OCI-LY3 (cell line): ENCODE results near the gene COMMD3.

Source experiments
- H2AFZ ChIP-seq: fragments of 200-600, 300-600 bp; shearing (Covaris generic); 2 replicates; pipeline ENCODE4 v1.6.0; 2014; ENCODE audit warnings: antibody characterized with exemption, low read depth, low read length
- H3K27ac ChIP-seq: fragments of 200-600, 300-600 bp; sonication (generic); 2 replicates; pipeline ENCODE4 v1.5.1; 2014; ENCODE audit warnings: mild to moderate bottlenecking, low read length, moderate library complexity, mixed read lengths
- H3K27me3 ChIP-seq: fragments of 200-600, 300-600 bp; sonication (generic); 2 replicates; pipeline ENCODE4 v1.6.1; 2014; ENCODE audit warnings: low read depth, low read length, mixed read lengths
- H3K36me3 ChIP-seq: fragments of 200-600, 300-600 bp; sonication (generic); replicated peaks from 2 replicates; pipeline ENCODE3; 2014; ENCODE audit warnings: low read depth, low read length, mixed read lengths
- H3K4me1 ChIP-seq: fragments of 300-600, 200-600 bp; sonication (generic); 2 replicates; pipeline ENCODE4 v1.6.1; 2014; ENCODE audit warnings: low read length, mixed read lengths
- H3K4me2 ChIP-seq: fragments of 200-600, 300-600 bp; sonication (generic); 2 replicates; pipeline ENCODE4 v1.6.1; 2014; ENCODE audit warnings: low read length, mixed read lengths
- H3K4me3 ChIP-seq: fragments of 300-600, 200-600 bp; sonication (generic); 2 replicates; pipeline ENCODE4 v1.5.1; 2014; ENCODE audit warnings: antibody characterized with exemption, mild to moderate bottlenecking, low read length, moderate library complexity
- H3K79me2 ChIP-seq: fragments of 300-600, 200-600 bp; shearing (Covaris generic); 2 replicates; pipeline ENCODE4 v1.6.1; 2014; ENCODE audit warnings: mild to moderate bottlenecking, low read length, mixed read lengths
- H3K9ac ChIP-seq: fragments of 300-600, 200-600 bp; shearing (Covaris generic); 2 replicates; pipeline ENCODE4 v1.6.0; 2014; ENCODE audit warnings: mild to moderate bottlenecking, low read length, moderate library complexity
- H3K9me3 ChIP-seq: fragments of 200-600, 300-600 bp; shearing (Covaris generic); 2 replicates; pipeline ENCODE4 v1.6.1; 2014; ENCODE audit warnings: low read length, mixed read lengths; ENCODE audit not compliant: insufficient read depth
- H4K20me1 ChIP-seq: fragments of 200-600, 300-600 bp; sonication (generic); 2 replicates; pipeline ENCODE4 v1.6.1; 2016; ENCODE audit warnings: low read length, mixed read lengths; ENCODE audit not compliant: insufficient read depth
- EZH2phosphoT487 ChIP-seq: fragments of 200-600 bp; shearing (Covaris generic); IDR thresholded peaks from 2 replicates; pipeline ENCODE4 v1.6.1; 2018; ENCODE audit warnings: antibody characterized with exemption, mixed run types, low read depth
- TF ChIP-seq, protein P1 (sequence below): fragments of 200-600, 300-600 bp; sonication (generic); IDR thresholded peaks from 2 replicates; pipeline ENCODE4 v1.5.1; 2014; ENCODE audit warnings: antibody characterized with exemption, low read length, low read depth

Gene COMMD3

DNA sequence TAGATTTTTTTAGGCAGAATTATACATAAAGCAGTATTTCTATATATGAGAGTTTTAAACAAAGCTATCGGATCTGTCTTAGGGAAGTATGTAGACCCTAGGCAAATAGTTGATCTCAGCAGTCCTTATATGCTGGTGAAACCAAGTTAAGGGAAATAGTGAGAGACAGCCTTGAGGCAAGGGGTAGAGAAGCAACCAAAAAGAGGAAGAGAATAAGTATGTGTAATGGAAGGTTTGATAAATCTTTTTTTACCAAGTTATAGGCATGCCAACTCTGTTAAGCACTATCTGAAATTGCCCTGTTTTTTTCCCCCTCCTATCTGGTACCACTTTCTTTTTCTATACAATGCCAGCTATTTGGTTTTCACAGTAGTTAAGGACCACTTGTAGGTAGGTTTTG lies 49.0 kb downstream of the COMMD3 start:
- H3K79me2 ChIP-seq = no peaks in the 10 kb centered on the region
- H3K4me1 ChIP-seq = peaks cover 39% of the 10 kb centered on the region
- H3K9me3 ChIP-seq = no peaks in the 10 kb centered on the region
- H3K4me2 ChIP-seq = peak overlapping the region; percentile 64
- H3K9ac ChIP-seq = no peak overlapping the region
- peak overlapping the region; percentile 37 for H3K4me3 ChIP-seq
- H2AFZ ChIP-seq = no peak overlapping the region
- H4K20me1 ChIP-seq = no peaks in the 10 kb centered on the region
- no peaks in the 10 kb centered on the region for H3K27me3 ChIP-seq
- TF ChIP-seq, protein P1, sequence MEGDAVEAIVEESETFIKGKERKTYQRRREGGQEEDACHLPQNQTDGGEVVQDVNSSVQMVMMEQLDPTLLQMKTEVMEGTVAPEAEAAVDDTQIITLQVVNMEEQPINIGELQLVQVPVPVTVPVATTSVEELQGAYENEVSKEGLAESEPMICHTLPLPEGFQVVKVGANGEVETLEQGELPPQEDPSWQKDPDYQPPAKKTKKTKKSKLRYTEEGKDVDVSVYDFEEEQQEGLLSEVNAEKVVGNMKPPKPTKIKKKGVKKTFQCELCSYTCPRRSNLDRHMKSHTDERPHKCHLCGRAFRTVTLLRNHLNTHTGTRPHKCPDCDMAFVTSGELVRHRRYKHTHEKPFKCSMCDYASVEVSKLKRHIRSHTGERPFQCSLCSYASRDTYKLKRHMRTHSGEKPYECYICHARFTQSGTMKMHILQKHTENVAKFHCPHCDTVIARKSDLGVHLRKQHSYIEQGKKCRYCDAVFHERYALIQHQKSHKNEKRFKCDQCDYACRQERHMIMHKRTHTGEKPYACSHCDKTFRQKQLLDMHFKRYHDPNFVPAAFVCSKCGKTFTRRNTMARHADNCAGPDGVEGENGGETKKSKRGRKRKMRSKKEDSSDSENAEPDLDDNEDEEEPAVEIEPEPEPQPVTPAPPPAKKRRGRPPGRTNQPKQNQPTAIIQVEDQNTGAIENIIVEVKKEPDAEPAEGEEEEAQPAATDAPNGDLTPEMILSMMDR = no peak
- no peak for TF ChIP-seq EZH2phosphoT487
- H3K27ac ChIP-seq = peak overlapping the region; percentile 34; the same call in 1 of the 2 replicates
- no peaks in the 10 kb centered on the region for H3K36me3 ChIP-seq

DNA sequence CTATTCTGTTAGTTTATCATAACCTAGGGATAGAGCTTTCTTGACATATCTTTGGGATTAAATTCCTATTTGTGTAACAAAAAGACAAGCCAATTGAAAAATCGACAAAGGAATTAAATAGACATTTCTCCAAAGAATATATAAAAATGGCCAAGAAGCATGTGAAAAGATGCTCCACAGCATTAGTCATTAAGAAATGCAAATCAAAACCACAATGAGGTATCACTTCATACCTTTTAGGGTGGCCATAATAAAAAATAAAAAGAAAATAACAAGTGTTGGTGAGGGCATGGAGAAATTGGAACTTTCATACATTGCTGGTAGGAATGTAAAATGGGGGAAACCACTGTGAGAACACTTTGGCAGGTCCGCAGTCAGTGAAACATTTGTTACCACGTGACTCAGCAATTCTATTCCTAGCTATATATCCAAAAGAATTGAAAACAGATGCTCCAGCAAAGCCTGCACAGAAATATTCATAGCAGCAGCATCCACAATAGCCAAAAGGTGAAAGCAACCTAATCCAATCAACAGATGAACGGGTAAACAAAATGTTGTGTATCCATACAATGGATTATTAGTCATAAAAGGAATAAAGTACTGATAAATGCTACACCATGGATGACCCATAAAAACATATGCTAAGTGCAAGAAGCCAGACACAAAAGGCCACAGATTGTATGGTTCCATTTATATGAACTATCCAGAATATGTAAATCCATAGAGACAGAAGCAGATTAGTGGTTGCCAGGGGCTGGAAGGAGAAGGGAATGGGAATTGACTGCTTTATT lies 49.7 kb downstream of the COMMD3 start:
- Histone ChIP-seq H3K27ac (peak overlapping the region; percentile 34; the same call in 1 of the 2 replicates), H3K36me3 (no peaks in the 10 kb centered on the region), H3K27me3 (no peaks in the 10 kb centered on the region), H4K20me1 (no peaks in the 10 kb centered on the region), H3K9ac (no peak overlapping the region), H3K4me3 (peak overlapping the region; percentile 37), H3K79me2 (no peaks in the 10 kb centered on the region), H2AFZ (no peak overlapping the region), H3K4me1 (peaks cover 41% of the 10 kb centered on the region), H3K9me3 (no peaks in the 10 kb centered on the region), H3K4me2 (peak overlapping the region; percentile 64)
- TF ChIP-seq, protein P1 = no peak
- no peak for TF ChIP-seq EZH2phosphoT487

DNA sequence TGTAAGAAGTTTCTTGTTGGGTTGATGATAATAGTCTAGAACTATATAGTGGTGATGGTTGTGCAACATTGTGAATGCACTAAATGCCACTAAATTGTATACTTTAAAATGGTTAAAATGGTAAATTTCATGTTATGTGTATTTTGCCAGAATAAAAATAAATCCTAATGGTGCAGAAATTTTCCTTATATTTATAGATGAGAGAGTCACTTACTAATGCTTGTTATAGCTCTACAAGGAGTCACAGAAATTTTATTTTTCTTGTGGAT lies 50.2 kb downstream of the COMMD3 start:
- Histone ChIP-seq H3K9ac (no peak overlapping the region), H3K4me2 (no peak overlapping the region), H3K27me3 (no peaks in the 10 kb centered on the region), H3K36me3 (no peaks in the 10 kb centered on the region), H3K4me1 (peaks cover 41% of the 10 kb centered on the region), H3K79me2 (no peaks in the 10 kb centered on the region), H3K27ac (no peak overlapping the region), H3K4me3 (no peak overlapping the region), H3K9me3 (no peaks in the 10 kb centered on the region), H4K20me1 (no peaks in the 10 kb centered on the region), H2AFZ (no peak overlapping the region)
- TF ChIP-seq, protein P1 = no peak
- TF ChIP-seq EZH2phosphoT487 = no peak

DNA sequence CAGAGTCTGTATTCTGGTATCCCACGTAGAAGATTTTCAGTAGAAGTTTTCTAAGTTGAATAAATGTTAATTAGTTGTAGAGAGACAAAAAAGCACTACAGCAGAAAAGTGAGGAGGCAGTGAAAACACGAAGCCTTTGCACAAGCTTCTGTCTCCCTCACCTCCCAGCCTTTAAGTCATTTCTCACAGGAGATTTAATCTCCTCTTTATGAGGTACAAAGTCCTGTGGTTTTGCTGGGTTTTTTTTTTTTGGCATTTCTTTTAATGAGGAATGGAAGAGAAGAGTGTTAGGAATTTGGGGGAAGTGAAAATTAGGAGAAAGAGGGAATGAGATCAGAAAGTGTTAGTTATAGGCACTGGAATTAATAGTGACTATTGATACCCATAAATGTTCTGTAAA lies 50.6 kb downstream of the COMMD3 start:
- Histone ChIP-seq H3K27me3 (no peaks in the 10 kb centered on the region), H3K27ac (no peak overlapping the region), H2AFZ (no peak overlapping the region), H3K4me3 (no peak overlapping the region), H3K9me3 (no peaks in the 10 kb centered on the region), H3K4me1 (peaks cover 41% of the 10 kb centered on the region), H3K4me2 (no peak overlapping the region), H3K79me2 (no peaks in the 10 kb centered on the region), H4K20me1 (no peaks in the 10 kb centered on the region), H3K9ac (no peak overlapping the region), H3K36me3 (no peaks in the 10 kb centered on the region)
- TF ChIP-seq EZH2phosphoT487 = no peak
- TF ChIP-seq, protein P1 = no peak
